ENCODE data around the gene RNF115. TPM values are rescaled to one million over a fixed set of nuclear protein-coding genes. Genes with fewer than 3 reads are reported as not detected.

Gene RNF115
- total and polyA plus RNA-seq, 2 of the 13 experiments (the other 11 are each of a cell fraction or from before 2014, with no cell fraction given): 6.0 to 10.1 TPM

- peaks cover 2 to 6% of the 10 kb centered on the region in 2 experiments; a peak in 4 of 5 replicates for H3K36me3 ChIP-seq (replicated peaks in 1 of 2; ENCODE audit: control insufficient read depth in 1 of 2, insufficient read depth in 2 of 2, low read length in 2 of 2)
- 0% methylated on average over 1 of the region's 1 CpG for WGBS (ENCODE audit: low lambda C conversion rate)
- H3K27me3 ChIP-seq (ENCODE audit: control insufficient read depth in 1 of 2, insufficient read depth in 2 of 2, low read length in 2 of 2): no peaks in the 10 kb centered on the region
- no peak overlapping the region for H3K9ac ChIP-seq (ENCODE audit: insufficient read depth, low read depth, low read length)
- intact Hi-C loops (cut with micrococcal nuclease; ENCODE audit: unreplicated experiment): no loop called here
- TF ChIP-seq GMEB1 (CRISPR knock-in tag; IDR thresholded peaks at IDR 0.05; ENCODE audit: borderline replicate concordance) (no peak), ZNF44 (CRISPR knock-in tag; IDR thresholded peaks at IDR 0.05) (no peak), IKZF4 (CRISPR knock-in tag; IDR thresholded peaks at IDR 0.05; ENCODE audit: borderline replicate concordance, low read depth, not compliant biosample characterization) (no peak), HMG20B (CRISPR knock-in tag; conservative IDR thresholded peaks at IDR 0.05) (no peak), ZNF34 (CRISPR knock-in tag; IDR thresholded peaks at IDR 0.05; ENCODE audit: borderline replicate concordance) (no peak), TFDP1 (CRISPR knock-in tag; IDR thresholded peaks at IDR 0.05; ENCODE audit: borderline replicate concordance) (no peak), SNRNP70 (IDR thresholded peaks at IDR 0.05; ENCODE audit: low read depth, low read length) (no peak), ZNF740 (CRISPR knock-in tag; IDR thresholded peaks at IDR 0.05) (no peak), ZNF567 (CRISPR knock-in tag; IDR thresholded peaks at IDR 0.05; ENCODE audit: borderline replicate concordance) (no peak), NAIF1 (CRISPR knock-in tag; IDR thresholded peaks at IDR 0.05; ENCODE audit: borderline replicate concordance) (no peak), ZNF362 (CRISPR knock-in tag; IDR thresholded peaks at IDR 0.05; ENCODE audit: borderline replicate concordance) (no peak), SIX4 (CRISPR knock-in tag; IDR thresholded peaks at IDR 0.05) (no peak), ZNF597 (CRISPR knock-in tag; IDR thresholded peaks at IDR 0.05) (no peak), RBM39 (IDR thresholded peaks at IDR 0.05; ENCODE audit: low read depth, low read length, poor library complexity, severe bottlenecking) (no peak)
- DNase-seq (ENCODE audit: low spot score) (no peak), ATAC-seq (no peak), FAIRE-seq (no peak)
- no TSS peak for BruUV-seq (replicated peaks)
- no peak overlapping the region for H2AFZ ChIP-seq (ENCODE audit: low read length)
- no peaks in the 10 kb centered on the region for H4K20me1 ChIP-seq (ENCODE audit: insufficient read depth, low read length)
- H3K4me1 ChIP-seq (ENCODE audit: insufficient read depth, low read length): peaks cover 12% of the 10 kb centered on the region
- no peak overlapping the region for H3K4me2 ChIP-seq (ENCODE audit: low read depth, low read length)
- ChIA-PET CTCF (ENCODE audit: low intra/inter-chr PET ratio, low total read pairs) (no interaction called here), POLR2A (interaction anchor here (1.1 kb wide), 1 partner anchor 38 kb away, joined by 3 read pairs; the partner anchor contains the start of genes POLR3C and RNF115)
- no peaks in the 10 kb centered on the region for H3K79me2 ChIP-seq (ENCODE audit: insufficient read depth, low read length)
- no peaks in the 10 kb centered on the region for H3K9me3 ChIP-seq (ENCODE audit: low read length)
- H3K4me3 ChIP-seq (replicated peaks in 1 of 3; ENCODE audit: insufficient read depth in 1 of 3, low read depth in 2 of 3, low read length in 3 of 3): no peak overlapping the region
- H3K27ac ChIP-seq (ENCODE audit: extremely low read length, insufficient read depth, low read length): no peak overlapping the region
- in situ Hi-C loops (cut with HindIII; ENCODE audit: extremely low pct_ligation_motif_present, low pct_unique_long_range_greater_than_20kb): no loop called here
Observed at GRCh38 chr1:145786271-145786670, 37.6 kb downstream of the RNF115 start.

Measured in HepG2 (cell line).